ENCODE data around the gene CACNB3. TPM values are rescaled to one million over a fixed set of nuclear protein-coding genes. Genes with fewer than 3 reads are reported as not detected.

The CACNB3 gene
- total RNA-seq, 1 donor from 2014 or later: 40.5 TPM

DNA sequence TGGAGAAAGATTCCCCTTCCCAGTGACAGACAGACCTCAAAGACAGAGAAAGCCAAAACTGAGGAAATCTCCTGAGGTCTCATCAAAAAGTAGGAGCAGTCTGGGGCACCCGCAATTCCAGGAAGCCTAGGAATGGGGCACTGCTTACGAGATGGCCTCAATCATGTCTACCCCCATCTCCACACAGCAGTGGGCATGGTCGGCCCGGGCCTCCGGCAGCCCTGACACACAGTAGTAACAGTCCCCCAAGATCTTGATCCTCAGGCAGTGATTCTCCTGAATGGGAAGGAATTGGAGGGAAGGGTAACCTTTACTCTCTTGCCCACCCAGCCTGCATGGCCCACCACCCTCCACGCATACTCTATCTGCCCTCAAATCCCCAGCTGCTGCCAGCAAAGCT lies 41.3 kb upstream of the CACNB3 start:
- no peak overlapping the region for H3K4me2 ChIP-seq (ENCODE audit: low read length)
- no peak overlapping the region for H2AFZ ChIP-seq (ENCODE audit: low read depth, low read length)
- H3K27ac ChIP-seq (ENCODE audit: low read depth, low read length): no peak overlapping the region
- no peak for TF ChIP-seq EZH2 (IDR thresholded peaks at IDR 0.05; ENCODE audit: insufficient read depth, low read length)
- DNase-seq (ENCODE audit: low read depth) (no peak), FAIRE-seq (no peak)
- H4K20me1 ChIP-seq (ENCODE audit: insufficient read depth, low read length): peaks cover 49% of the 10 kb centered on the region
- H3K36me3 ChIP-seq (ENCODE audit: insufficient read depth, low read length): peaks cover 20% of the 10 kb centered on the region
- H3K4me1 ChIP-seq (ENCODE audit: insufficient read depth, low read length): peaks cover 22% of the 10 kb centered on the region
- no peaks in the 10 kb centered on the region for H3K27me3 ChIP-seq (ENCODE audit: insufficient read depth, low read length)
- no peak overlapping the region for H3K9ac ChIP-seq (ENCODE audit: low read length)
- H3K4me3 ChIP-seq (ENCODE audit: insufficient read depth, low read depth, low read length): no peak overlapping the region
- Mint-ChIP-seq H3K9me3 (ENCODE audit: unreplicated experiment) (no peaks in the 10 kb centered on the region), H3K36me3 (ENCODE audit: low read depth, unreplicated experiment) (peaks cover 47% of the 10 kb centered on the region), H3K27me3 (ENCODE audit: low read depth, unreplicated experiment) (peaks cover 2% of the 10 kb centered on the region), H3K4me3 (ENCODE audit: unreplicated experiment) (no peak overlapping the region), H3K27ac (ENCODE audit: unreplicated experiment) (no peak overlapping the region), H3K4me1 (ENCODE audit: low read depth, unreplicated experiment) (peaks cover 8% of the 10 kb centered on the region)
- peaks cover 26% of the 10 kb centered on the region for H3K79me2 ChIP-seq (ENCODE audit: insufficient read depth, low read length)
- no peaks in the 10 kb centered on the region for H3K9me3 ChIP-seq (ENCODE audit: insufficient read depth, low read depth, low read length)

DNA sequence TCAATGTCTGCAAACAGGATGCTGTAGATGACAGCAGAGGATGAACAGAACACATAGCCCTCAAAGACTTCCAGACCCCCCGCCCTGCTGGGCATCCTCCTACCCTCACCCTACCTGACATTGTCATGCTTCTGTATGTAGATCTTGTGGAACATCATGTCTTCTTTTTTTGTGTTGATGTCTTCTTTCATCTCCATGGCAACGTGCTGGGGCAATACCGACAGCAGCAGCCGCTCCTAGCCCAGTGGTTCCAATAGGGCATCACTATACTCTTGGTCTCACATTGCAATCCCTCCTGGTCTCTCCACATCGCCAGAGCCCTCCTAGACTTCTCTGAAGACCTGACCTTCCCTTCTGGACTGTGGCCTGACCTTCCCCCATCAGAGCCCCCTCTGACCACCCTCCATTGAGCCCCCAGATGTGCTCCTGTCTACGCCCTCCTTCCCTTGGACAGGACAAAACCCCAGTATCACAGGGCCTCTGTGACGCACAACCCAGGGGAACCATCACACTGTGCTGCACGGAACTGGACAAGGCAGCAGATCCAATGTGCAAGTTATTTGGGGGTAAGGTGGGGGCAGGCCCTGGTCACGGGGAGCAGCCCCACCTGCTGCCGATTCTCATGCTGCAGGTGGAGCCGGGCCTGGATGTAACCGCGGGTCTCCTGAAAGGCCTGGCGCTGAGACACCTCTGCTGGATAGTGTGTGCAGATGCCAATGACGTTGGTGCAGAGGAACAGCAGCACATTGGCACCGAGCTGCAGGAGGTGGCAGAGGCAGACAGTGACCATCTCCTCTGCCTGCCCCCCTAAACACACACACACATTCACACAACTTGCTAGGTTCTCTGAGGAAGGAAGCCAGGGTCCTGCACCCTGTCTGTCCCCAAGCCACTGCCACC lies 40.5 kb upstream of the CACNB3 start:
- H2AFZ ChIP-seq (ENCODE audit: low read depth, low read length): no peak overlapping the region
- H3K36me3 ChIP-seq (ENCODE audit: insufficient read depth, low read length): peaks cover 13% of the 10 kb centered on the region
- DNase-seq (ENCODE audit: low read depth): no peak
- H3K27me3 Mint-ChIP-seq (ENCODE audit: low read depth, unreplicated experiment): peaks cover 2% of the 10 kb centered on the region
- no peaks in the 10 kb centered on the region for H3K9me3 Mint-ChIP-seq (ENCODE audit: unreplicated experiment)
- no peak for FAIRE-seq
- peaks cover 34% of the 10 kb centered on the region for H3K79me2 ChIP-seq (ENCODE audit: insufficient read depth, low read length)
- peaks cover 44% of the 10 kb centered on the region for H3K36me3 Mint-ChIP-seq (ENCODE audit: low read depth, unreplicated experiment)
- no peak overlapping the region for H3K4me3 Mint-ChIP-seq (ENCODE audit: unreplicated experiment)
- H3K4me1 Mint-ChIP-seq (ENCODE audit: low read depth, unreplicated experiment): peaks cover 8% of the 10 kb centered on the region
- peaks cover 50% of the 10 kb centered on the region for H4K20me1 ChIP-seq (ENCODE audit: insufficient read depth, low read length)
- no peak overlapping the region for H3K4me2 ChIP-seq (ENCODE audit: low read length)
- H3K9ac ChIP-seq (ENCODE audit: low read length): no peak overlapping the region
- no peak overlapping the region for H3K27ac ChIP-seq (ENCODE audit: low read depth, low read length)
- H3K4me1 ChIP-seq (ENCODE audit: insufficient read depth, low read length): peaks cover 22% of the 10 kb centered on the region
- no peaks in the 10 kb centered on the region for H3K9me3 ChIP-seq (ENCODE audit: insufficient read depth, low read depth, low read length)
- H3K4me3 ChIP-seq (ENCODE audit: insufficient read depth, low read depth, low read length): no peak overlapping the region
- no peaks in the 10 kb centered on the region for H3K27me3 ChIP-seq (ENCODE audit: insufficient read depth, low read length)
- H3K27ac Mint-ChIP-seq (ENCODE audit: unreplicated experiment): peak overlapping the region; percentile 35
- TF ChIP-seq, protein P1, sequence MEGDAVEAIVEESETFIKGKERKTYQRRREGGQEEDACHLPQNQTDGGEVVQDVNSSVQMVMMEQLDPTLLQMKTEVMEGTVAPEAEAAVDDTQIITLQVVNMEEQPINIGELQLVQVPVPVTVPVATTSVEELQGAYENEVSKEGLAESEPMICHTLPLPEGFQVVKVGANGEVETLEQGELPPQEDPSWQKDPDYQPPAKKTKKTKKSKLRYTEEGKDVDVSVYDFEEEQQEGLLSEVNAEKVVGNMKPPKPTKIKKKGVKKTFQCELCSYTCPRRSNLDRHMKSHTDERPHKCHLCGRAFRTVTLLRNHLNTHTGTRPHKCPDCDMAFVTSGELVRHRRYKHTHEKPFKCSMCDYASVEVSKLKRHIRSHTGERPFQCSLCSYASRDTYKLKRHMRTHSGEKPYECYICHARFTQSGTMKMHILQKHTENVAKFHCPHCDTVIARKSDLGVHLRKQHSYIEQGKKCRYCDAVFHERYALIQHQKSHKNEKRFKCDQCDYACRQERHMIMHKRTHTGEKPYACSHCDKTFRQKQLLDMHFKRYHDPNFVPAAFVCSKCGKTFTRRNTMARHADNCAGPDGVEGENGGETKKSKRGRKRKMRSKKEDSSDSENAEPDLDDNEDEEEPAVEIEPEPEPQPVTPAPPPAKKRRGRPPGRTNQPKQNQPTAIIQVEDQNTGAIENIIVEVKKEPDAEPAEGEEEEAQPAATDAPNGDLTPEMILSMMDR (IDR thresholded peaks at IDR 0.05; ENCODE audit: insufficient read depth, low read depth, low read length): no peak
- no peak for TF ChIP-seq EZH2 (IDR thresholded peaks at IDR 0.05; ENCODE audit: insufficient read depth, low read length)

DNA sequence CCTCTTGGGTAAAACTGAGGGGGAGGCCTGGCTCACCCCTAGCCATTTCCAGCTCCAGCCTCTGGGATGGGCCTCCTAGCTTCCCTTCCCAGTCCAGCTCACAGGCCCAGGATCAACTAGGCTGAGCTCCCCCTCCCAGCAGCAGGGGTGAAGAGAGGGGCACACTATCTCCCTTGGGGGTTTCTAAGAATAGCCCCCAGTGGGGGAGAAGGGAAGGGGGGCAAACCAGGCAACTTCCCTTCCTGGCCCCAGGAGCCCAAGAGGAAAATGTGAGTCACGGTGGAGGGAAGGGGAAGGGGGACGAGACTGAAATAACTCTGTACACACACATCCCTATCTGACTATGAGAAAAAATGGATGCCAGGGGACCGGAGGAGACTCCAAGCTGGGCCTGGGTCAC lies 38.4 kb upstream of the CACNB3 start:
- Histone ChIP-seq H3K4me1 (ENCODE audit: insufficient read depth, low read length) (peaks cover 22% of the 10 kb centered on the region), H3K4me2 (ENCODE audit: low read length) (peak overlapping the region; percentile 66), H3K27me3 (ENCODE audit: insufficient read depth, low read length) (no peaks in the 10 kb centered on the region), H3K36me3 (ENCODE audit: insufficient read depth, low read length) (peaks cover 2% of the 10 kb centered on the region), H3K4me3 (ENCODE audit: insufficient read depth, low read depth, low read length) (no peak overlapping the region), H3K79me2 (ENCODE audit: insufficient read depth, low read length) (peaks cover 48% of the 10 kb centered on the region), H4K20me1 (ENCODE audit: insufficient read depth, low read length) (peaks cover 59% of the 10 kb centered on the region), H3K9ac (ENCODE audit: low read length) (peak overlapping the region; percentile 56), H3K9me3 (ENCODE audit: insufficient read depth, low read depth, low read length) (no peaks in the 10 kb centered on the region), H3K27ac (ENCODE audit: low read depth, low read length) (peak overlapping the region; percentile 71), H2AFZ (ENCODE audit: low read depth, low read length) (no peak overlapping the region)
- Mint-ChIP-seq H3K27me3 (ENCODE audit: low read depth, unreplicated experiment) (no peaks in the 10 kb centered on the region), H3K4me3 (ENCODE audit: unreplicated experiment) (no peak overlapping the region), H3K9me3 (ENCODE audit: unreplicated experiment) (no peaks in the 10 kb centered on the region), H3K36me3 (ENCODE audit: low read depth, unreplicated experiment) (peaks cover 28% of the 10 kb centered on the region), H3K27ac (ENCODE audit: unreplicated experiment) (peak overlapping the region; percentile 18), H3K4me1 (ENCODE audit: low read depth, unreplicated experiment) (peaks cover 8% of the 10 kb centered on the region)
- FAIRE-seq (no peak), DNase-seq (ENCODE audit: low read depth) (peak; percentile 66)
- TF ChIP-seq, protein P1 (IDR thresholded peaks at IDR 0.05; ENCODE audit: insufficient read depth, low read depth, low read length): no peak
- TF ChIP-seq EZH2 (IDR thresholded peaks at IDR 0.05; ENCODE audit: insufficient read depth, low read length): no peak

All from astrocyte (in vitro differentiated cells and primary cell).